ENCODE data around the gene DGCR8.
A peak's percentile ranks its signal among the peaks of the same experiment; 100 is the strongest.

Gene DGCR8

DNA sequence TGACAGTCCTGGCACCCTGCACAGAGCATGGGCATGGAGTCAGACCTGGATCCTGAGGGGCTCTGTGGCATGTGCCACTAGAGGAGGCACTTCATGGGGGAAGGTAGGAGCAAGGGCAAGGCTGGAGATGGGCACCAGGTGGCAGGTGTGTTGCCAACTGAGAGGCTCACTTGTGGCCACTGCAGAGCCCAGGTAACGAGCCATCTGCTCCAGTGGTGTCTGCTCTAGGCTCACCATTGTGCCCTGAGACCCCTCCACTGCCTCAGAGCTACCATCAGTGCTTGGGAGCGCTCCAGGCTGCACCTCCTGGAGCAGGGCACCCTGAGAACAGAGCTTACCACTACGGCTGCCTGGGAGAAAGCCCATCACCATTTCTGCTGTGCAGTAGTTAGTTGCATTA is 50.3 kb downstream of the DGCR8 start:
- Histone ChIP-seq H3K27me3 (ENCODE audit: low read depth, low read length) (no peaks in the 10 kb centered on the region), H3K9ac (ENCODE audit: low read length) (no peak overlapping the region), H4K20me1 (ENCODE audit: insufficient read depth, low read length) (peaks cover 30% of the 10 kb centered on the region), H2AFZ (ENCODE audit: low read depth, low read length) (peak overlapping the region; percentile 24; the same call in 1 of the 2 replicates), H3K9me3 (ENCODE audit: insufficient read depth, low read length) (no peaks in the 10 kb centered on the region), H3K79me2 (ENCODE audit: low read length) (peaks cover 30% of the 10 kb centered on the region), H3K27ac (ENCODE audit: low read length) (no peak overlapping the region), H3K4me2 (ENCODE audit: low read length) (peak overlapping the region; percentile 85), H3K4me1 (ENCODE audit: low read length) (peaks cover 13% of the 10 kb centered on the region), H3K4me3 (ENCODE audit: low read length) (peak overlapping the region; percentile 95), H3K36me3 (replicated peaks; ENCODE audit: low read depth, low read length) (peaks cover 24% of the 10 kb centered on the region)
- no peak for TF ChIP-seq EZH2phosphoT487 (IDR thresholded peaks at IDR 0.05; ENCODE audit: low read depth)
- TF ChIP-seq, protein P1, sequence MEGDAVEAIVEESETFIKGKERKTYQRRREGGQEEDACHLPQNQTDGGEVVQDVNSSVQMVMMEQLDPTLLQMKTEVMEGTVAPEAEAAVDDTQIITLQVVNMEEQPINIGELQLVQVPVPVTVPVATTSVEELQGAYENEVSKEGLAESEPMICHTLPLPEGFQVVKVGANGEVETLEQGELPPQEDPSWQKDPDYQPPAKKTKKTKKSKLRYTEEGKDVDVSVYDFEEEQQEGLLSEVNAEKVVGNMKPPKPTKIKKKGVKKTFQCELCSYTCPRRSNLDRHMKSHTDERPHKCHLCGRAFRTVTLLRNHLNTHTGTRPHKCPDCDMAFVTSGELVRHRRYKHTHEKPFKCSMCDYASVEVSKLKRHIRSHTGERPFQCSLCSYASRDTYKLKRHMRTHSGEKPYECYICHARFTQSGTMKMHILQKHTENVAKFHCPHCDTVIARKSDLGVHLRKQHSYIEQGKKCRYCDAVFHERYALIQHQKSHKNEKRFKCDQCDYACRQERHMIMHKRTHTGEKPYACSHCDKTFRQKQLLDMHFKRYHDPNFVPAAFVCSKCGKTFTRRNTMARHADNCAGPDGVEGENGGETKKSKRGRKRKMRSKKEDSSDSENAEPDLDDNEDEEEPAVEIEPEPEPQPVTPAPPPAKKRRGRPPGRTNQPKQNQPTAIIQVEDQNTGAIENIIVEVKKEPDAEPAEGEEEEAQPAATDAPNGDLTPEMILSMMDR (IDR thresholded peaks at IDR 0.05; ENCODE audit: low read depth, low read length): peak; percentile 23; the same call in 1 of the 2 replicates

DNA sequence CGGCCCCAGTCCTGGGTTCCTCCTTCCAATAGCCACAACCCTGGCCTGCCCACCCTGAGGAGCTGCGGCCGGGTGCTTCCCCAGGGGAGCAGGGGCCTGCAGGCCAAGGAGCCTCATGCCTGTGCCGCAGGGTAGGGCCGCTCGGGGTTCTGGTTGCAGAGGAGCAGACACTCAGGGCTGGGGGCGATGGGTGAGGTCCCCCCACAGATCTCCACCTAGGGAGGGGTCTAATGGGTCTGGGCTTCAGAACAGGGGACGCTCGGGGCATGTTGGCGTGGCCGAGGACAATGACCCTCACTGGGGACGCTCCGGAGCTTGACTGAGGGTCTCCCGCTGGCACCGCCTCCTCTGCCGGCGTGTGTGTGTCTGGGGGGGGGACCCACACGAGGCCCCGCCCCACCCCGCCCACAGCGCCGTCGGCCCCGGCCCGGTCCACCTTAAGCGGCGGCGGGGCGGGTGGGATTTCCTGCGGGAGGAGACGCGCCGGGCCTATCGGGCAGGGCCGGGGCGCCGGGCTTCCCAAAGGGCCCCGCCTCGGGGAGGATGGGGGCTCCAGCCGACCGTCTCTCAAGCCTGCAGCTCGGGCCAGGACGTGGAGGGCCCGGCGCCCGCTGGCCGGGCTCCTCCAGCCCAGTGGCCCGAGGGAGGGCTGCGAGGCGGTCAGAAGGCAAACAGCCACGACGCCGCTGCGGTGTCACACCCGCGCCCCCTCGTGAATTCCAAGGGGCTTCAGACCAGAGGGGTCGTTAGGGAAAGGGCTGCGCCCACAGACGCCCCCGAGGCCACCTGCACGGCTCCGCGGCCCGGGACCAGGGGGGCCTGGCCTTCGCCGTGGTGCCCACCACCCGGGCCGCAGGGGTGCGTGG is 50.9 kb downstream of the DGCR8 start:
- no peak for TF ChIP-seq EZH2phosphoT487 (IDR thresholded peaks at IDR 0.05; ENCODE audit: low read depth)
- TF ChIP-seq, protein P1 (IDR thresholded peaks at IDR 0.05; ENCODE audit: low read depth, low read length): no peak
- peaks cover 28% of the 10 kb centered on the region for H4K20me1 ChIP-seq (ENCODE audit: insufficient read depth, low read length)
- peaks cover 36% of the 10 kb centered on the region for H3K79me2 ChIP-seq (ENCODE audit: low read length)
- H3K9ac ChIP-seq (ENCODE audit: low read length): peak overlapping the region; percentile 88
- peak overlapping the region; percentile 52; the same call in 1 of the 2 replicates for H2AFZ ChIP-seq (ENCODE audit: low read depth, low read length)
- peak overlapping the region; percentile 95 for H3K4me3 ChIP-seq (ENCODE audit: low read length)
- H3K9me3 ChIP-seq (ENCODE audit: insufficient read depth, low read length): no peaks in the 10 kb centered on the region
- H3K4me2 ChIP-seq (ENCODE audit: low read length): peak overlapping the region; percentile 85
- H3K27me3 ChIP-seq (ENCODE audit: low read depth, low read length): no peaks in the 10 kb centered on the region
- peaks cover 13% of the 10 kb centered on the region for H3K4me1 ChIP-seq (ENCODE audit: low read length)
- peak overlapping the region; percentile 51 for H3K27ac ChIP-seq (ENCODE audit: low read length)
- H3K36me3 ChIP-seq (replicated peaks; ENCODE audit: low read depth, low read length): peaks cover 17% of the 10 kb centered on the region

DNA sequence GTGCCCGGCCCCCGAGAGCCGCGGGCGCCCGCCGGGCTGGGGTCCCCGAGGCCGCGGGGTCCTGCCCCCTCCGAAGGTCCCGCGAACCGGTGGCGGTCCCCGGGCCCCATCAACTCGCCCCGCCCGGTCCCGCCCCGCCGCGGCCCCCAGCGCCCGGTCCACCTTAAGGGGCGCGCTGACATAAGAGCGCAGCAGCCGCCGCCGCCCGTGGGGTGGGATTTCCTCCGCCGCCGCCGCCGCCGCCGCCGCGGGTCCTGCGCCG is 51.5 kb downstream of the DGCR8 start, which contains the start of gene ZDHHC8:
ZDHHC8 (plus strand) TSS at position 208 of the 262 bp plus-strand sequence. CDS start 144 bp downstream, outside the sequence.
- H3K4me3 ChIP-seq (ENCODE audit: low read length): peak within 1 kb of the TSS; percentile 95
- peaks cover 26% of the 10 kb centered on the region for H4K20me1 ChIP-seq (ENCODE audit: insufficient read depth, low read length)
- H3K36me3 ChIP-seq (replicated peaks; ENCODE audit: low read depth, low read length): peaks cover 13% of the 10 kb centered on the region
- no peaks in the 10 kb centered on the region for H3K9me3 ChIP-seq (ENCODE audit: insufficient read depth, low read length)
- H2AFZ ChIP-seq (ENCODE audit: low read depth, low read length): peak within 1 kb of the TSS; percentile 52; the same call in 1 of the 2 replicates
- H3K27me3 ChIP-seq (ENCODE audit: low read depth, low read length): no peaks in the 10 kb centered on the region
- peaks cover 42% of the 10 kb centered on the region for H3K79me2 ChIP-seq (ENCODE audit: low read length)
- H3K9ac ChIP-seq (ENCODE audit: low read length): peak within 1 kb of the TSS; percentile 88
- peaks cover 13% of the 10 kb centered on the region for H3K4me1 ChIP-seq (ENCODE audit: low read length)
- TF ChIP-seq, protein P1 (IDR thresholded peaks at IDR 0.05; ENCODE audit: low read depth, low read length): no peak
- TF ChIP-seq EZH2phosphoT487 (IDR thresholded peaks at IDR 0.05; ENCODE audit: low read depth): no peak
- H3K27ac ChIP-seq (ENCODE audit: low read length): peak within 1 kb of the TSS; percentile 51
- H3K4me2 ChIP-seq (ENCODE audit: low read length): peak within 1 kb of the TSS; percentile 90

DNA sequence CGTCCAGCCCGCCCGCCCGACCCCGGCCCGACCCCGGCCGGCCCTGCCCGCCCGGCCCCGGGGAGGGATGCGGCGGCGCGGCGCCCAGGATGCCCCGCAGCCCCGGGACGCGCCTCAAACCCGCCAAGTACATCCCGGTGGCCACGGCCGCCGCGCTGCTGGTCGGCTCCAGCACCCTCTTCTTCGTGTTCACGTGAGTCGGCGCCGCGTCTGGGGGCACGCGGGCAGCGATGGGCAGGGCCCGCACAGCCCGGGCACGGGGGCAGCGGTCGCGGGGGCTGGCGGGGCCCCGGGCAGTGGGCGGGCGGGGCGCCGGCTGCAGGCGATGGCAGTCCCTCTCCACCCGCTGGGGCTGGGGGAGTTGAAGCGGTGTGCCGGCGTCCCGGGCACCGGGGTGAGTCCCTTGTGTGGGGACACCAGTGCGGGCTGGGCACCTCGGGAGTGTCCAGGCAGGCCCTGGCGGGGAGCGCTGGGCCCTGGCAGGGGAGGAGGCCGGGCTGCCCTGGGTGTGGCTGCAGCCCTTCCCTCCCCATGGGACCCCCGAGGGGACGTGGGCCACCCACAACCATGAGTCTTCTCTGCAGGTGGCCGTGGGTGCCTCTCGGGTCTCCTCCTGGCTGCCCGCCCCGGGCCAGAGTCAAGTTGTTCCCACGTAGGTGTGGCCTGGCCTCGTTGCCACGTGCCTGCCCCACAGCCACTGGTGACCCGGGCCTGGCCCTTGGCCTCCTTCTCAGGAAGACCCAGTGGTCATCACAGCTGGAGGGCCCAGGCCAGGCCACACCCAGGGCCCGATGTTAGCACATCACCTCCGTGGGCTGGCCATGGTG is 52.0 kb downstream of the DGCR8 start:
- Histone ChIP-seq H3K4me1 (ENCODE audit: low read length) (peaks cover 13% of the 10 kb centered on the region), H3K27ac (ENCODE audit: low read length) (no peak overlapping the region), H3K4me3 (ENCODE audit: low read length) (peak overlapping the region; percentile 79), H4K20me1 (ENCODE audit: insufficient read depth, low read length) (peaks cover 31% of the 10 kb centered on the region), H3K36me3 (replicated peaks; ENCODE audit: low read depth, low read length) (peaks cover 11% of the 10 kb centered on the region), H3K9me3 (ENCODE audit: insufficient read depth, low read length) (no peaks in the 10 kb centered on the region), H3K27me3 (ENCODE audit: low read depth, low read length) (no peaks in the 10 kb centered on the region), H3K9ac (ENCODE audit: low read length) (peak overlapping the region; percentile 63), H2AFZ (ENCODE audit: low read depth, low read length) (no peak overlapping the region), H3K4me2 (ENCODE audit: low read length) (peak overlapping the region; percentile 90), H3K79me2 (ENCODE audit: low read length) (peaks cover 47% of the 10 kb centered on the region)
- TF ChIP-seq, protein P1 (IDR thresholded peaks at IDR 0.05; ENCODE audit: low read depth, low read length): no peak
- no peak for TF ChIP-seq EZH2phosphoT487 (IDR thresholded peaks at IDR 0.05; ENCODE audit: low read depth)

Data from OCI-LY3 (cell line).